HepG2 (cell line): ENCODE results near the gene C14orf119. TPM values are rescaled to one million over a fixed set of nuclear protein-coding genes. Genes with fewer than 3 reads are reported as not detected.

Experiments used
- AKAP8 ChIP-seq: sonication (generic); formaldehyde crosslinking; IDR thresholded peaks from 2 replicates; pipeline ENCODE4 v1.5.1; 2020; ENCODE audit warnings: mild to moderate bottlenecking, missing genetic modification reagents
- ARID3A ChIP-seq: IDR thresholded peaks from 2 replicates; pipeline ENCODE4 v1.6.1; 2012; ENCODE audit warnings: low read depth, low read length, improper control_type of control experiment
- BRD4 ChIP-seq: sonication (generic); formaldehyde crosslinking; IDR thresholded peaks from 2 replicates; pipeline ENCODE4 v1.4.0; 2020; ENCODE audit warnings: missing genetic modification reagents
- ELF3 ChIP-seq: IDR thresholded peaks from 2 replicates; pipeline ENCODE4 v1.6.1; 2016; ENCODE audit warnings: missing genetic modification reagents, missing compliant biosample characterization
- FOXK1 ChIP-seq: sonication (generic); formaldehyde crosslinking; IDR thresholded peaks from 2 replicates; pipeline ENCODE4 v1.4.0; 2020; ENCODE audit warnings: low read depth, missing genetic modification reagents, borderline replicate concordance
- FOXO4 ChIP-seq: sonication (generic); formaldehyde crosslinking; conservative IDR thresholded peaks from 2 replicates; pipeline ENCODE4 v1.8.1; 2023; ENCODE audit warnings: missing genetic modification reagents
- HCFC1 ChIP-seq: fragments of 150-350 bp; IDR thresholded peaks from 2 replicates; pipeline ENCODE4 v1.6.1; 2014; ENCODE audit warnings: low read depth, low read length
- MEIS2 ChIP-seq: sonication (generic); formaldehyde crosslinking; IDR thresholded peaks from 2 replicates; pipeline ENCODE4 v1.9.0; 2021; ENCODE audit warnings: mild to moderate bottlenecking, missing genetic modification reagents
- PCBP2 ChIP-seq: fragments of 200-400 bp; formaldehyde crosslinking; optimal IDR thresholded peaks from 2 replicates; pipeline ENCODE3; 2018; ENCODE audit warnings: low read length, low read depth; ENCODE audit not compliant: poor library complexity, severe bottlenecking
- POLR2G ChIP-seq: fragments of 200-400 bp; formaldehyde crosslinking; IDR thresholded peaks from 2 replicates; pipeline ENCODE4 v1.6.1; 2018; ENCODE audit warnings: mild to moderate bottlenecking, low read depth, low read length, moderate library complexity
- SAP130 ChIP-seq: IDR thresholded peaks from 2 replicates; pipeline ENCODE4 v1.6.1; 2016; ENCODE audit warnings: low read depth
- TFE3 ChIP-seq: IDR thresholded peaks from 2 replicates; pipeline ENCODE4 v1.6.1; 2016
- ZNF17 ChIP-seq: sonication (generic); formaldehyde crosslinking; IDR thresholded peaks from 2 replicates; pipeline ENCODE4 v1.5.0; 2020; ENCODE audit warnings: mild to moderate bottlenecking, missing genetic modification reagents
- ZNF207 ChIP-seq: fragments of 450-650 bp; IDR thresholded peaks from 2 replicates; pipeline ENCODE4 v1.6.1; 2016; ENCODE audit warnings: antibody characterized with exemption, borderline replicate concordance
- ZNF530 ChIP-seq: sonication (generic); formaldehyde crosslinking; IDR thresholded peaks from 2 replicates; pipeline ENCODE4 v1.5.0; 2020; ENCODE audit warnings: low read depth, mild to moderate bottlenecking, missing genetic modification reagents
- ZXDC ChIP-seq: sonication (generic); formaldehyde crosslinking; IDR thresholded peaks from 2 replicates; pipeline ENCODE4 v1.5.0; 2020; ENCODE audit warnings: mild to moderate bottlenecking, missing genetic modification reagents
- polyA plus RNA-seq, 8 experiments: library from polyadenylated mRNA; depleted of rRNA in 3 of 8; stranded (reverse) in 7 of 8; unstranded in 1 of 8; fragments of >200 nt; fragmentation: Illumina TruSeq in 4 of 8; extraction: Trizol in 4 of 8; gene quantifications; 2 replicates each; pipeline versions ENCODE4 v1.2.1 to v1.2.3, GENCODE V29; 2011 to 2016; ENCODE audit warnings: low read depth in 4 of 8, missing spikeins in 1 of 8, mixed read lengths in 1 of 8; ENCODE audit not compliant: insufficient read depth in 1 of 8
- total RNA-seq, 5 experiments: library from RNA; depleted of rRNA; stranded (reverse); fragments of >200 nt; fragmentation: Illumina TruSeq; extraction: Trizol; gene quantifications; 2 replicates each; pipeline ENCODE4 v1.2.3, GENCODE V29; 2016; ENCODE audit warnings: low read depth in 1 of 5
- TF ChIP-seq, protein P1 (sequence below): sonication (generic); formaldehyde crosslinking; IDR thresholded peaks from 2 replicates; pipeline ENCODE4 v1.4.0; 2020; ENCODE audit warnings: mild to moderate bottlenecking, missing genetic modification reagents, borderline replicate concordance
- TF ChIP-seq, protein P2 (sequence below): IDR thresholded peaks from 2 replicates; pipeline ENCODE4 v1.6.1; 2012; ENCODE audit warnings: inconsistent platforms

Gene C14orf119
- total and polyA plus RNA-seq, 2 of the 13 experiments (the other 11 are each of a cell fraction or from before 2014, with no cell fraction given), result 117 to 206 TPM

DNA sequence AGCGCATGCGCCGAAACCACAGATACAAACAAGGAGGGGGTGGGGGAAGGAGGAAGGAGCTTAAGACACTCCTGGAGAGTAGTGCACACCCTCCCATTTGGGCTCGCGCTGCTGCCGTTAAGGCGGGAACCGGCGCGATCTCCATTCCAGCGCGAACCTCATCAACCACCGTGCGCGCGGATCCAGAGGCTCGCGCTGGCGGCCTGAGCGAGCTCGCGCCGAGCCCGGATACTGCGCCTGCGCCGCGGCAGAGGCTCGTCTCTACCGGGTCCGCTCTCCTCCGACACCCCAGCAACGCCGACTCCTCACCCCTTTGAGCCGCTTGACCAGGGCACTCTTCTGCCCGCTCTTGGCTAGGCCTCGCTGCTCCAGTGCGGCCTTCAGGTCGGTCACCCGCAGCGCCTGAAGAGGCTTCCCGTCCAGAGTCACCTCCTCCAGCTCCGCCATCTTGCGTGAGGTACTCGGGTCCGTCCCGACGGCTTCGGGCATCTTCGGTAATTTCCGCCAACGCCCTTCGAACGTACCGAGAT is 574 bp upstream of the C14orf119 start, which contains the start of gene ACIN1 (continued):
- TF ChIP-seq FOXO4 (CRISPR knock-in tag), result peak; percentile 99
- no peak for TF ChIP-seq PCBP2
- TF ChIP-seq HCFC1, result peak; percentile 16; the same call in 1 of the 2 replicates
- TF ChIP-seq, protein P1, sequence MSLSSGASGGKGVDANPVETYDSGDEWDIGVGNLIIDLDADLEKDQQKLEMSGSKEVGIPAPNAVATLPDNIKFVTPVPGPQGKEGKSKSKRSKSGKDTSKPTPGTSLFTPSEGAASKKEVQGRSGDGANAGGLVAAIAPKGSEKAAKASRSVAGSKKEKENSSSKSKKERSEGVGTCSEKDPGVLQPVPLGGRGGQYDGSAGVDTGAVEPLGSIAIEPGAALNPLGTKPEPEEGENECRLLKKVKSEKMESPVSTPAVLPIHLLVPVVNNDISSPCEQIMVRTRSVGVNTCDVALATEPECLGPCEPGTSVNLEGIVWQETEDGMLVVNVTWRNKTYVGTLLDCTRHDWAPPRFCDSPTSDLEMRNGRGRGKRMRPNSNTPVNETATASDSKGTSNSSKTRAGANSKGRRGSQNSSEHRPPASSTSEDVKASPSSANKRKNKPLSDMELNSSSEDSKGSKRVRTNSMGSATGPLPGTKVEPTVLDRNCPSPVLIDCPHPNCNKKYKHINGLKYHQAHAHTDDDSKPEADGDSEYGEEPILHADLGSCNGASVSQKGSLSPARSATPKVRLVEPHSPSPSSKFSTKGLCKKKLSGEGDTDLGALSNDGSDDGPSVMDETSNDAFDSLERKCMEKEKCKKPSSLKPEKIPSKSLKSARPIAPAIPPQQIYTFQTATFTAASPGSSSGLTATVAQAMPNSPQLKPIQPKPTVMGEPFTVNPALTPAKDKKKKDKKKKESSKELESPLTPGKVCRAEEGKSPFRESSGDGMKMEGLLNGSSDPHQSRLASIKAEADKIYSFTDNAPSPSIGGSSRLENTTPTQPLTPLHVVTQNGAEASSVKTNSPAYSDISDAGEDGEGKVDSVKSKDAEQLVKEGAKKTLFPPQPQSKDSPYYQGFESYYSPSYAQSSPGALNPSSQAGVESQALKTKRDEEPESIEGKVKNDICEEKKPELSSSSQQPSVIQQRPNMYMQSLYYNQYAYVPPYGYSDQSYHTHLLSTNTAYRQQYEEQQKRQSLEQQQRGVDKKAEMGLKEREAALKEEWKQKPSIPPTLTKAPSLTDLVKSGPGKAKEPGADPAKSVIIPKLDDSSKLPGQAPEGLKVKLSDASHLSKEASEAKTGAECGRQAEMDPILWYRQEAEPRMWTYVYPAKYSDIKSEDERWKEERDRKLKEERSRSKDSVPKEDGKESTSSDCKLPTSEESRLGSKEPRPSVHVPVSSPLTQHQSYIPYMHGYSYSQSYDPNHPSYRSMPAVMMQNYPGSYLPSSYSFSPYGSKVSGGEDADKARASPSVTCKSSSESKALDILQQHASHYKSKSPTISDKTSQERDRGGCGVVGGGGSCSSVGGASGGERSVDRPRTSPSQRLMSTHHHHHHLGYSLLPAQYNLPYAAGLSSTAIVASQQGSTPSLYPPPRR, result peak; percentile 88
- TF ChIP-seq ZXDC, result no peak
- peak; percentile 82 for TF ChIP-seq TFE3
- no peak for TF ChIP-seq ZNF530 (CRISPR knock-in tag)
- TF ChIP-seq POLR2G, result peak; percentile 98
- TF ChIP-seq, protein P2, sequence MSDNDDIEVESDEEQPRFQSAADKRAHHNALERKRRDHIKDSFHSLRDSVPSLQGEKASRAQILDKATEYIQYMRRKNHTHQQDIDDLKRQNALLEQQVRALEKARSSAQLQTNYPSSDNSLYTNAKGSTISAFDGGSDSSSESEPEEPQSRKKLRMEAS, result no peak
- TF ChIP-seq ARID3A, result 0 out of 2 replicates have a peak, but pooled peaks have one; percentile 14
- TF ChIP-seq MEIS2 (CRISPR knock-in tag), result peak; percentile 95
- TF ChIP-seq BRD4 (CRISPR knock-in tag), result peak; percentile 99
- no peak for TF ChIP-seq ZNF207
- peak; percentile 88; the same call in 1 of the 2 replicates for TF ChIP-seq FOXK1 (CRISPR knock-in tag)
- TF ChIP-seq ZNF17 (CRISPR knock-in tag), result no peak
- TF ChIP-seq AKAP8 (CRISPR knock-in tag), result peak; percentile 95
- peak; percentile 75 for TF ChIP-seq ELF3 (CRISPR knock-in tag)
- peak; percentile 68; the same call in 1 of the 2 replicates for TF ChIP-seq SAP130 (CRISPR knock-in tag)
